Measurements from ENCODE around the gene EMC1. TPM values are rescaled to one million over a fixed set of nuclear protein-coding genes. Genes with fewer than 3 reads are reported as not detected.

Gene EMC1
- total RNA-seq, 2 donors from 2014 or later: 59.0 to 67.5 TPM

DNA sequence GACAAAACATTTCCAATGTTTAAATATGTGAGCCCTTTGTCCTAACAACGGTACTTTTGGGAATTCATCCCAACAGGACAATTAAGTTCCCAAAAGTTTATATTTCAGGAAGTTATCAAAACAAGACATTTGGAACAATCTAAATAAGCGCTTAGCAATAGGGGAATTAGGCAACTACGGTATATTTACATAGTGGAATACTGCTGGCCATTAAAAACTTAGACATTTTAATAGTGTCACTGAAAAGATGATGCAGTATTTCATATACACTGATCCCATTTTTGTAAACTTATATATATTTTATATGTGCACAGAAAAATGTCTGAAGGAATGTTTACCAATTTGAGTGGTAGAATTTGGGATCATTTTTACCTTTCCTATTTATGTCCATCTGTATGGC lies 62.1 kb downstream of the EMC1 start:
- no peak for TF ChIP-seq CTCF (conservative IDR thresholded peaks at IDR 0.05)
- Mint-ChIP-seq H3K27me3 (ENCODE audit: insufficient read depth) (no peaks in the 10 kb centered on the region), H3K4me1 (no peaks in the 10 kb centered on the region), H3K4me3 (no peak overlapping the region), H3K9me3 (no peaks in the 10 kb centered on the region), H3K36me3 (ENCODE audit: low read depth) (peaks cover 85% of the 10 kb centered on the region), H3K27ac (no peak overlapping the region)
- H3K9ac ChIP-seq (ENCODE audit: extremely low read depth, low read length, poor library complexity, severe bottlenecking): no peak overlapping the region
- no peak overlapping the region for H3K4me3 ChIP-seq (ENCODE audit: low read length)
- no peaks in the 10 kb centered on the region for H3K9me3 ChIP-seq (ENCODE audit: control insufficient read depth, low read length)
- no peaks in the 10 kb centered on the region for H3K4me1 ChIP-seq (ENCODE audit: control insufficient read depth, insufficient read depth, low read length)
- no peak overlapping the region for H3K27ac ChIP-seq (ENCODE audit: low read depth, low read length)
- WGBS, 2 experiments (ENCODE audit: insufficient coverage in 1 of 2, insufficient read length in 1 of 2): 98 to 100% methylated on average over 3 of the region's 3 CpGs
- no peak for DNase-seq
- H3K27me3 ChIP-seq (ENCODE audit: control insufficient read depth, insufficient read depth, low read length, poor library complexity, severe bottlenecking): no peaks in the 10 kb centered on the region
- H3K36me3 ChIP-seq (ENCODE audit: control insufficient read depth, insufficient read depth, low read length): peaks cover 95% of the 10 kb centered on the region

GRCh38 chr1:19187852-19188251 lies 63.5 kb downstream of the EMC1 start:
- Histone ChIP-seq H3K9ac (ENCODE audit: extremely low read depth, low read length, poor library complexity, severe bottlenecking) (no peak overlapping the region), H3K4me1 (ENCODE audit: control insufficient read depth, insufficient read depth, low read length) (no peaks in the 10 kb centered on the region), H3K27ac (ENCODE audit: low read depth, low read length) (no peak overlapping the region), H3K27me3 (ENCODE audit: control insufficient read depth, insufficient read depth, low read length, poor library complexity, severe bottlenecking) (no peaks in the 10 kb centered on the region), H3K9me3 (ENCODE audit: control insufficient read depth, low read length) (no peaks in the 10 kb centered on the region), H3K4me3 (ENCODE audit: low read length) (no peak overlapping the region), H3K36me3 (ENCODE audit: control insufficient read depth, insufficient read depth, low read length) (peaks cover 95% of the 10 kb centered on the region)
- H3K36me3 Mint-ChIP-seq (ENCODE audit: low read depth): peaks cover 84% of the 10 kb centered on the region
- H3K4me3 Mint-ChIP-seq: no peak overlapping the region
- DNase-seq: no peak
- no peaks in the 10 kb centered on the region for H3K27me3 Mint-ChIP-seq (ENCODE audit: insufficient read depth)
- TF ChIP-seq CTCF (conservative IDR thresholded peaks at IDR 0.05): no peak
- H3K4me1 Mint-ChIP-seq: no peaks in the 10 kb centered on the region
- H3K9me3 Mint-ChIP-seq: no peaks in the 10 kb centered on the region
- no peak overlapping the region for H3K27ac Mint-ChIP-seq

DNA sequence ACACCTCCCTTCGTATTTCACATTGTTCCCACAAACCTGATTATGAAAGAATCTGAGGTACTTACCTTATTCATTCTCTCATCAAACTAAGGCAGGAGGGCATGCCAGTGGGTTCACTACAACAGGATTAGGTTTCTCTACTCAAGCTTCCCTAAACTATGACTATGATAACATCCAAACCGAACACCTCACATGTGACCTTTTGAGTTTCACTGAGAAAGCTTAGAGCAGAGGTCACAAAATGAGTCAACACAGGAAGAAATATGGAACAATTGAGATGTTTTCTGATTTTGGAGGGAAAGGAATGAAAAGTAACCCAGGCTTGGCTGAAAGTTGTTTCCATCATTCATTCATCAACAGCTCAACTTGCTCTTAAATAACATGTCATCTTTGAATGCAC lies 65.3 kb downstream of the EMC1 start:
- Histone ChIP-seq H3K27me3 (ENCODE audit: control insufficient read depth, insufficient read depth, low read length, poor library complexity, severe bottlenecking) (no peaks in the 10 kb centered on the region), H3K4me3 (ENCODE audit: low read length) (no peak overlapping the region), H3K27ac (ENCODE audit: low read depth, low read length) (no peak overlapping the region), H3K9ac (ENCODE audit: extremely low read depth, low read length, poor library complexity, severe bottlenecking) (no peak overlapping the region), H3K36me3 (ENCODE audit: control insufficient read depth, insufficient read depth, low read length) (peaks cover 95% of the 10 kb centered on the region), H3K4me1 (ENCODE audit: control insufficient read depth, insufficient read depth, low read length) (no peaks in the 10 kb centered on the region), H3K9me3 (ENCODE audit: control insufficient read depth, low read length) (no peaks in the 10 kb centered on the region)
- H3K27me3 Mint-ChIP-seq (ENCODE audit: insufficient read depth): no peaks in the 10 kb centered on the region
- H3K36me3 Mint-ChIP-seq (ENCODE audit: low read depth): peaks cover 83% of the 10 kb centered on the region
- DNase-seq: no peak
- TF ChIP-seq CTCF (conservative IDR thresholded peaks at IDR 0.05): no peak
- no peaks in the 10 kb centered on the region for H3K9me3 Mint-ChIP-seq
- no peak overlapping the region for H3K4me3 Mint-ChIP-seq
- no peaks in the 10 kb centered on the region for H3K4me1 Mint-ChIP-seq
- H3K27ac Mint-ChIP-seq: no peak overlapping the region
- 100% methylated on average over 2 of the region's 2 CpGs for WGBS, 2 experiments (ENCODE audit: insufficient coverage in 1 of 2, insufficient read length in 1 of 2)

All from endodermal cell (in vitro differentiated cells).